ENCODE results near the gene ARHGEF25.
"Not testable (repeated sequence)": the region's sequence is repeated elsewhere in the genome, so short reads cannot be mapped to it uniquely, and the experiment has no call there.

Gene ARHGEF25

DNA sequence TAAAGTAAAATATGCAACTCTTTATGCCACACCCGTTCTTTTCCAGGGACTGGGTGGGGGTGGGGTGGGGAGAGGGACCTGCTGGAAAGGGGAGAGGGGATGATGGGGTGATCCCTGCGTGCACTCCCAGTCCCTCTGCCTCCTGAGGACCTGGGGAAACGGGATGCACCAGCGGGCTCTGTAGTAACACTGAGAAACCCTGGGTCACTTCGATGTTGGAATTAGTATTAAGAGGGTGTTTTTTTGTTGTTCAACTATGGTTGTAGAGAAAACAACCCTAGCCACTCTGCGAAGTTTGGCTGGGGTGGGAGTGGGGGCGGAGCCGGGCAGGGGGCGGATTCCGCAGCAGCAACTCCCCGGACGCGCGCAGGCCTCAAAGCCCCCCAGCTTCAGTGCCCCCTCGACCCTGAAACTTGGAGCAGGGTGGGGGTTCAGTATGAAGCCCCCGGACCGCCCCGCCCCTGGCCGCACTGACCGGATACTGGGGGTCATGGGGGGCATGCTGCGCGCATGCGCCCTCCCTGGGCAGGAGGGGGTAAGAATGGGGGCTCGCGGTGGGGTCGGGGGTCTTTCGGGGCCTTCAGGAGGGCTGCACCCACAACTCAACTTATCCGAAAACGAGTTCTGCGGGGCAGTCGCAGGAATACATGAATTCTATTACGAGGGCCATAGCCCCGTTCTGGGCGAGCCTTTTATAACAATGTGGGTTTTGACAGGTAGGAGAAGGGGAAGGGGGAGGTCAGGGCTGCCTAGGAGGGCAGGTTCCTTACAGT lies 1.3 kb upstream of the ARHGEF25 start:
- DNase-seq, result no peak

DNA sequence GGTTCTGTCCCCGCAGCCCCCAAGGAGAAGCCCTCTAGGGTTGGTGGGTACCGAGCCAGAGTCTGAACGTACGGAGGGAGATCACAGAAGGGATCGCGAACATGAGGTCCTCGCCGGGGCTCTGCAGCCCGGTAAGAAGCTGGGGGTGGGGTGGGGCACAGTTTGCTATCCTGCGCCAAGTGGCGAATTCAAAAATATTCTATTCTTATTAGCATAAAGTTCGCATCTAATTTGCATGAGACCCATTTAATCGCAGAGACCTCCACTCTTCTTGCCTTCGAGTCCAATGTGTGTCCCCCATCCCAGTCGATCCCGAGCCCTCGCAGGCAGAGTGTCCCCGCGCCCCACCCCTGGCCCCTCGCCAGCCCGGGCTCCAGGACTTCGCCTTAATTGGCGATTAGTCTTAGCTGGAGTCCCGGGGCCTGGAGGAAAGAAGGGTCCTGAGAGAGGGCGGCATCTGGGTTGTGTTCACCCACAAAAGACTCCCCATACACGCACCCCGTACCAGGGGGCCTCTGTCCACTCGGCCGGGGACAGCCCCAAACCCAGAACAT lies 604 bp upstream of the ARHGEF25 start:
- no peak for DNase-seq

DNA sequence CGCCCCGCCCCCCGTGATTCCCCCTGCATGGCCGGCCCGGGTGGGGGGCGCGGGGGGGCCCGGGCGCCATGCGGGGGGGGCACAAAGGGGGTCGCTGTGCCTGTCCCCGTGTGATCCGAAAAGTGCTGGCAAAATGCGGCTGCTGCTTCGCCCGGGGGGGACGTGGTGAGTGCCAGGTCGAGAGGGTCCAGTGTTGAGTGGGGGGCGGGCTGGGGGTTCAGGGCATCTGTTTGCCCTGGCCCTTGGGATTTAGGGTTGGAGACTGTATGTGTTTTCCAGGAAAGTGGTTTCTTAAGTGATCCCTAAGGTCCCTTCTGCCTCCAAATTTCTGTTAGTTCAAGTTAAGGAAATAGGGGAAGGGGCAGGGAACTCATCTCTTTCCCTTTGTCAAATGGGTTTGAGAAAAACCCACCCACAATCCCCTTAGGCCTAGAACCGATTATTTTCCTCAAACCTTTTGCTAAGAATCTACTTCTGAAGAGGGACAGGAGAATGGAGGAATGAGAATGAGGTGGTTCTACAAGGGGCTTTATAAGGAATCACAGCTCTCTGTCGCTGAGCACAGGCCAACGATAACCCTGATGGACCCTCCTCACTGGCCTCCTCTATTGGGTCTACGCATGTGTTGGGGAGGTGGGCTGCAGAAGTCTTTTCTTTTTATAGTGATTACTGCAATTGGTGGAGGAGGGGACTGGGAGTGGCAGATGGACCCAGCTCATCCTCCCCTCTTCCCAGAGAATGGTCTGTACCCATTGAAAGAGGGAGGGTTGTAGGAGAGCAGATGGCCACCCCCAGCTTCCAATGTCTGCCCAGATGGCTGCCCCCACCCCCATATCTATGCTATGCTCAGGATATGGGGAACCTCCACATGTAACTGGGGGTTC lies 834 bp downstream of the ARHGEF25 start:
- DNase-seq, result no peak

DNA sequence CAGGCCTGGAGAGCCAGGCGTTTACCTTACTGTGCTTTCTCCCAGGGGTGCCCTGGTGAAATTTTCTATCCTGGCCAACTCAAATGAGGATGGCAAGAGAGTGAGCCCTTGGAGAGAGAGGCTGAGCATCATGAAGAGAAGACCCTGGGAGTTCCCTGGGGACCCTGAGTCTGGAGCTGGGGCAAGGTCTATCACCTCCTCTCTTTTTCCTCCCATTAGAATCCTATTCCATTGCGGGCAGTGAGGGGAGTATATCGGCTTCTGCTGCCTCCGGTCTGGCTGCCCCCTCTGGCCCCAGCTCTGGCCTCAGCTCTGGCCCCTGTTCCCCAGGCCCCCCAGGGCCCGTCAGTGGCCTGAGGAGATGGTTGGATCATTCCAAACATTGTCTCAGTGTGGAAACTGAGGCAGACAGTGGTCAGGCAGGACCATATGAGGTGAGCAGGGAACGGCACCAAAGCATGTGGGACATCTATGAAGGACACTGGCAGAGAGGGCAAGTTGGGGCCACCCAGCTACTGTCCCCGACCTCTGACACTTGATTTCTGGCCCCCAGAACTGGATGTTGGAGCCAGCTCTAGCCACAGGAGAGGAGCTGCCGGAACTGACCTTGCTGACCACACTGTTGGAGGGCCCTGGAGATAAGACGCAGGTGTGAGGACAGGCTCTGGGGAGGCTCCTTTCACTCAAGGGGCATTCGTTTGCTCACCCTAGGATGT lies 1.6 kb downstream of the ARHGEF25 start:
- no peak for DNase-seq

DNA sequence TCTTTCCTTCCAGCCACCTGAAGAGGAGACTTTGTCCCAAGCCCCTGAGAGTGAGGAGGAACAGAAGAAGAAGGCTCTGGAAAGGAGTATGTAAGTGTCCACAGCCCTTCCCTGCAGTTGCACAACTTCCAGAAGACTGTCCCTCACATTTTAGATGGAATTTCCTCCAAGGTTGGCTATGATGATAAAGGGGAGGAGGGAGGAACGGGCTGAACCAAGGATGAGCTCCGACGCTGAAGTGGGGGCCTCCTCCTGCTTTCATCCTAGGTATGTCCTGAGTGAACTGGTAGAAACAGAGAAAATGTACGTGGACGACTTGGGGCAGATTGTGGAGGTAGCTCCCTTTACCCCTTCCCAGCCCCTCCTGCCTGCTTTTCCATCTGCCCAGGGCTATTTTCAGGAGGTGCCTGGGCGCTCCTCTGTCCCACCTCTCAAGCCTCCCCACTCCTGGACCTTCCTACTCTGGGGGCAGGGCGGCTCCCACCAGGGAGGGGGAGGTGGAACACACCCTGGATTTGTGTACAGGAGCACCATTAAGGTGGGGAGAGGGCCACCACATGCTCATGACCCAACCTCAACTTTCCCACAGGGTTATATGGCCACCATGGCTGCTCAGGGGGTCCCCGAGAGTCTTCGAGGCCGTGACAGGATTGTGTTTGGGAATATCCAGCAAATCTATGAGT lies 2.3 kb downstream of the ARHGEF25 start:
- DNase-seq, result no peak

DNA sequence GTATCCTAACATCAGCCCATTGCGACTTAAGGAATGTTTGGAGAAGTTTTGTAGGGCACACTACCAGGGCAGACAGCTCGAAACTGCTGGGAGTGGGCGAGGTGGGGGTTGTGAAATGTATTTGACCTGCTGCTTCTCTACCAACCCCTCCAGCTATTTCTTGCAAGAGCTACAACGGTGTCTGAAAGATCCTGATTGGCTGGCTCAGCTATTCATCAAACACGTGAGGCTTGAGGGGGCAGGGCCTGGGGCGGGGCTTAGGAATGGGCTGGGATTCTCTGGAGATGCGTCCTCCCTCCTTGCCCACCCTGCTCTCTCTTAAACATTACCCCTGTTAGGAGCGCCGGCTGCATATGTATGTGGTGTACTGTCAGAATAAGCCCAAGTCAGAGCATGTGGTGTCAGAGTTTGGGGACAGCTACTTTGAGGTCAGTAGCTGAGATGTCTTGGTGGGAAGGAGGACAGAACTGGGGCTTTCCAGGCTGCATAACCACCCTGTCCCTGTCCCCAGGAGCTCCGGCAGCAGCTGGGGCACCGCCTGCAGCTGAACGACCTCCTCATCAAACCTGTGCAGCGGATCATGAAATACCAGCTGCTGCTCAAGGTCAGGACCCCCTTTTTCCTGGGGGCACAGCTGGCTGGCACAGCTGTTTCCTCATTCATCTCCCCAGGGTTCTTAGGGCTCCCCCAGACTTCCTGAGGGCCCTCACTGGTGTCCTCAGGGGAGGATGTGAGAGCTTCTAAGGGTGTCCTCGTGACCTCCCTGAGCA lies 3.1 kb downstream of the ARHGEF25 start:
- no peak for DNase-seq

DNA sequence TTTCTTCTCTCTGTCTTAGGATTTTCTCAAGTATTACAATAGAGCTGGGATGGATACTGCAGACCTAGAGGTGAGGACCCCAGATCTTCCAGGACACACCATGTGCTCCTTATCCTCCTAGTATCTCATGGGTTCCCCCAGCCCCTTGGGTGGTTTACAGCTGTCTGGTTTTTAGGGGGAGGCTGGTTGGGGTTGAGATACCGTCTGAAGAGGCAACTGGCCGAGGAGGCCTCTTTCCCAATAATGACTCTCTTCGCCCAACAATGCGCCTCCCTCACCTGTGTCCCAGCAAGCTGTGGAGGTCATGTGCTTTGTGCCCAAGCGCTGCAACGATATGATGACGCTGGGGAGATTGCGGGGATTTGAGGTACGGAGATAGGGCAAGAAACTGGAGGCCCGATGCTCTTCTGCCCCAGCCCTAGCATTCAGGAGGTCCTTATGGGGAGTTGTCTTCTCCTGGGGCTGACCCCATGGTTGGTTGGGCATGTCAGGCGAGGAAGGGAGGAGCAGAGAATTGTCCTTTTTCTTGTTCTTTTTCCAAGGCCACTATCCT lies 3.8 kb downstream of the ARHGEF25 start:
- DNase-seq, result no peak

DNA sequence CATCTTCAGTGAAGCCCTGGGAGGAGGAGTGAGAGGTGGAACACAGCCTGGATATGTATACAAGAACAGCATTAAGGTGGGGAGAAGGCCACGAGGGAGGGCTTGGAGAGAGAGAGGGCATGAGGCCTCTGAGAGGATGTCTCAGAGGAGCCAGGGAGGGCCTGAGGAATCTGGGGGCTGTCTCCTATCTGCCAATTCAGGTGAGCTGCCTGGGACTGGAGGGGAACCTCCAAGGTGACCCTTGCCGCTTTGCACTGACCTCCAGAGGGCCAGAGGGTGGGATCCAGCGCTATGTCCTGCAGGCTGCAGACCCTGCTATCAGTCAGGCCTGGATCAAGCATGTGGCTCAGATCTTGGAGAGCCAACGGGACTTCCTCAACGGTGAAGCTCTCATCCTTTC lies 4.4 kb downstream of the ARHGEF25 start:
- DNase-seq, result no peak

DNA sequence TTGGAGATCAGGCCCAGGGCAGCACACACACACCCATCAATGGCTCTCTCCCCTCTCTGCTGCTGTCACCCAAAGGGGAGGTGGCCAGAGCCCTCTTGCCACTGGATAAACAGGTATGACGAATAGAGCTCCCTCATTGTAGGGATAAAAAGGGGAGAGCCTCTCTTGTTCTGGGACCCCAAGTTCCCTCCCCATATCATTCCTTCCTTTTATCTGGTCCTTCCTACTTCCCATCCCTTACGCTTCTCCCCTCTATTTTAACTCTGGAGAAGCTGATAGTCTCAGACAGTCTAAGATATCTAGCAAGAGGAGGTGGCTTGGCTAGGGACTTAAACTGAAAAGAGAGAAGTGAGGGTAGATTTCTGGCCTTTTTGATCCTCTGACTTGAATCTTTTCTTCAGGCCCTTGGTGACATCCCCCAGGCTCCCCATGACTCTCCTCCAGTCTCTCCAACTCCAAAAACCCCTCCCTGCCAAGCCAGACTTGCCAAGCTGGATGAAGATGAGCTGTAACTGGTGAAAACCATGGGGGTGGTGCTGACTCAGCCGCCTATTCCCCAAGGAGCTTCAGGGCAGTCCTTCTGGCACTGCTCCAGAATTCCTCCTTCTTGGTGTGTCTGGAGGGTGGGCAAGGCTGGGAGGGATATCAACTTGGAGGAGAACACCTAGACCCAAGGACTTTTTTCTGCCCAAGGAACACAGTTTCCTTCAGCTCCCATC lies 5.3 kb downstream of the ARHGEF25 start:
- DNase-seq, result no peak

DNA sequence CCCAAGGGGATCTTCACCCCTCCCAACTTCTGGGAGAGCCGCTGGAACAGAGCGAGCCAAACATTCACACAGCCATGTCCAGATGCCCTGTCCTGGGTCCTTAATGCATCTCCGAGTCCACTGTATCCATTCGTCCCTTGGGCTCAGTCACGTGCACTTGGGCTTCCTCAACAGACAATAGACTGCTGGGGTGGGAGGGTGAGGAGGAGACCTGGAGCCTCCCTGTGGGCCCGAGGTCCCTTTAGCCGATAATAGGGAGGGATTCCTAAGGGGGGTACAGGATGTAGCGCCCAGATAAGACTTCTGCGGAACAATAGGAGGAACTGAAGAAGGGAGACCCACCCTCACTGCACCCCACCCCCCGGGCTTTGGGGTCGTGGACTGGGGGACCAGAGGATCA lies 6.7 kb downstream of the ARHGEF25 start:
- no peak for DNase-seq

DNA sequence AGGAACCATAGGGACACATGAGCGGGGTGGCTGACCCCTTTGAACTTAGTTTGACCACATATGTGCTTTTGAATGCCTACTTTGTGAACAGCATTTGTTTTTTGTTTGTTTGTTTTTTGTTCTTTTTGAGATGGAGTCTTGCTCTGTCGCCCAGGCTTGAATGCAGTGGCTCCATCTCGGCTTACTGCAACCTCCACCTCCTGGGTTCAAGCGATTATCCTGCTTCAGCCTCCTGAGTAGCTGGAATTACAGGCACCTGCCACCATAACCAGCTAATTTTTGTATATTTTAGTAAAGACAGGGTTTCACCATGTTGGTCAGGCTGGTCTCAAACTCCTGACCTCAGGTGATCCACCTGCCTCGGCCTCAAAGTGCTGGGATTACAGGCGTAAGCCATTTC lies 7.2 kb downstream of the ARHGEF25 start:
- not testable (repeated sequence) for DNase-seq

DNA sequence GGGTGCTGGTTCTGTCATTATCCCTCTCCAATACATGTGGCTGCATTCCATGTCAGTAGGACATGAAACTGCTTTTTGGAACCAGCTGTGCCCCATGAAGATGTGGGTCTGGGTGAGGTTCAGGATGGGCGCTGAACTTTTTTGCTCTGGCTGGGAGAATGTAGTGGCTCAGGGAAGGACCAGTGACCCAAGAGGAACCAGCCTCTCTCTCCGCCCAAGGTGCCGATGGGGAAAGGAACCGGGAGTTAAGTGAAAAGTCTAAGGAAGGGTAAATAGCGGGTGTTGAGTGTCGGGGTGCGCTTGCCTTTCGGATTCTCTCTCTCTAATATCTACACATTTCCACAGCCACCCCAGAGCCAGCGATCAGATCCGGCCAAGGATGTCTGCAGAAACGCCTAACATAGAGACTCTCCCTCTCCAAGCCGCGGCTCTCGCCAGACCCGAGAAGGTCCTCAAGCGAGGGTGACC lies 7.8 kb downstream of the ARHGEF25 start:
- DNase-seq, result no peak

DNA sequence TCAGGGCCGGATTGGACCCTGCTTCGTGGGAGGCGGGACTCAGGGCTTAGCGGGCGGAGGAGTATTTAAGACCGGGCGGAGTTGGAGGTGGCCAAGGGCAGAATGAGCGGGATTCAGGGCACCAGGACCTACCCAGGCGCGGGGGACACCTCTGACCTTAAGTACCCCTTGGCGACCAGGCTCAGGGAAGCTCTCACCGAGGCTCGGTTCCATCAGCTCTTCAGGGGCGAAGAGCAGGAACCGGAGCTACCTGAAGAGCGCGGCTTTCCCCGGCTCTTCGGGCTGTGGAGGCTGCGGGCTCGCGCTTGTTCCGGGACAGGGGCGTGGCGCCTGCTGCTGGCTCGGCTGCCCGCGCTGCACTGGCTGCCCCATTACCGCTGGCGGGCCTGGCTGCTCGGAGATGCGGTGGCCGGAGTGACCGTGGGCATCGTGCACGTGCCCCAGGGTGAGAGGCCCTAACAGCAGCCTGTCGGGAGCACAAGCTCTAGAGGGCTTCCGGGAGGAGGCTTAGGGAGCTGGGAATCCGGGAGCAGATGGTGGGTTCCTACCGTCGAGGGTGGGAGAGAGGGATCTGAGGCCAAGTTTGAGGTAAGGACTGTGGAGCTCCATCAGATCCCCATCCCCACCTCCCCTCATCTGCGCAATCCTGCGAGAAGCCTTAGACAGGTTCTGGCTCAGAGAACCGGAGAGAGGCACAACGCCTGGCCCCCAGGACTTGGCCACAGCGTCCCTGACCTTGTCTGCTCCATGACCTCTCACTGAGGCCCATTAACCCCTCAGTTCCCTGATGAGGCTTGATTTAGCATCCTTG lies 8.4 kb downstream of the ARHGEF25 start:
- no peak for DNase-seq

DNA sequence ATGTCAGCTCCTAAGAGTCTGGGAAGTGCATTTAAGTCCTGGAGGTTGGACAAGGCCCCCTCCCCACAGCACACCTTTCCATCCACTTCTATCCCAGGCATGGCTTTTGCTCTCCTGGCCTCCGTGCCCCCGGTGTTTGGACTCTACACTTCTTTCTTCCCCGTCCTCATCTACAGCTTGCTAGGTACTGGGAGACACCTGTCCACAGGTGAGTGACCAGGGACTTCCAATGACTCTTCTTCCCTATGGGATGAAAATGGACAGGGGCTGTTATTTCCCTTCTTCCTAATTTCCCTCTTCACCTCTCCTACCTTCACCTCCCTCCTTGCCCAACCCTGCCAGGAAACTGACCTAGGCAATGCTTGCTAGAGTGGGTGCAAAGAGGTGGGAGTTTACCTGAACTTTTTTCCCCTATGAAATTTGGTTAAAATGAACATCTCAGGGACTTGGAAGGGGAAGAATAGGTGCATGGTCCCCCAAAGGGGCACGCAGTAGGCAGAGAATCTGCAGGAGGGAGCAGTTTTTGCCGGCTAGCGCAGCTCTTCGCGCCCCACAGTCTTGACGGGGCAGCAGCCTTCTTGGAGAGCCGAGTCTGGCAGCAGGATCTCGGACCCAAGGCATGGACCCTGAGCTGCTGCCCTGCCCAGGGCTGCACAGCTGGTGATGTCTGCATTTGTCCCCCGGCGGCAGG lies 9.2 kb downstream of the ARHGEF25 start:
- DNase-seq, result no peak

DNA sequence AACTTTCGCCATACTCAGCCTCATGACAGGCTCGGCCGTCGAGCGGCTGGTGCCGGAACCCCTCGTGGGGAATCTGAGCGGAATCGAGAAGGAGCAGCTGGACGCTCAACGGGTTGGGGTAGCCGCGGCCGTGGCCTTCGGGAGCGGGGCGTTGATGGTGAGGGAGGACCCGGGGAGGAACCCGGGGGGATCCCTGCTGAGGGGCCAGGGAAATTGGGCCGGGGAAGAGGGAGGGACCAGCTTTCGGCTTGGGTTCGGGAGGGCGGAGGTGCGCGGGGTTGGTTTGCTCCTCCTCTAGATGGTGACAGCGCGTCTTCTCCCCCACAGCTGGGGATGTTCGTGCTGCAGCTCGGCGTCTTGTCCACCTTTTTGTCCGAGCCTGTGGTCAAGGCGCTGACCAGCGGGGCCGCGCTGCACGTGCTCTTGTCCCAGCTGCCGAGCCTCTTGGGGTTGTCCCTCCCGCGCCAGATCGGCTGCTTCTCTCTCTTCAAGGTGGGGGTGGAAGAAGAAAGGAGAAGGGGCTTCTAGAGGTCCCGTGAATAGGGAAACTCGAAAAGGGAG lies 9.8 kb downstream of the ARHGEF25 start:
- no peak for DNase-seq

DNA sequence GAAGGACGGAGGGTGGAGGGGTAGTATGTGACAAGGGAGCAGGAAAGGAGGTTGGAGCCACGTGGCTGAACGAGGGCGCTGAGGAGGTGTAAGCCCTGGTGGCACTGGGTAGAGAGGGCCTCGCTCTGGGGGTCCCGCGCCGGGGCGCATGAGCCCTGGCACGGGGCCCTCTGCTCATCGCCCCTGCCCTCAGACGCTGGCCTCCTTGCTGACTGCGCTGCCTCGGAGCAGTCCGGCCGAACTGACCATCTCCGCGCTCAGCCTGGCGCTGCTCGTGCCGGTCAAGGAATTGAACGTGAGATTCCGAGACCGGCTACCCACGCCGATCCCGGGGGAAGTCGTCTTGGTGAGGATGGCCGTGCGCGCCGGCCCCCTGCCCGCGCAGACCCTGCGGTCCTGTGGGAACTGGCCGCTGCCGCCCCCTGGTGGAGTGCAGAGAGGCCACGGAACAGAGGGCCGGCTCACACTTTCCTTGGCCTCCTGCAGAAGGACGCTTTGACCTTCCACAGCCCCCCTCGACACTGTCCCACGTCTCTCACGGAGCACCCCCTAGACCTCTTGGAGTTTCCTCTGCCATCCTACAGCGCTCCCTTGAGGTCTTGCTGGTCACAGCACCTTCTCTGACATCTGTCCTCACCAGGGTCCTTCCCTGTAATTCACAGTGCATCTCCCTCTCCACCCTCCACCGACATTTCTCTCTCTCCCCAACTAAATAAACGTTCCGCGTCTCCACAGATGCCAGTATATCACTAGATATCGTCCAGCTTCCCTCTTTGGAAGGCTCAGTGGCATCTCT lies 10.5 kb downstream of the ARHGEF25 start:
- DNase-seq, result no peak

DNA sequence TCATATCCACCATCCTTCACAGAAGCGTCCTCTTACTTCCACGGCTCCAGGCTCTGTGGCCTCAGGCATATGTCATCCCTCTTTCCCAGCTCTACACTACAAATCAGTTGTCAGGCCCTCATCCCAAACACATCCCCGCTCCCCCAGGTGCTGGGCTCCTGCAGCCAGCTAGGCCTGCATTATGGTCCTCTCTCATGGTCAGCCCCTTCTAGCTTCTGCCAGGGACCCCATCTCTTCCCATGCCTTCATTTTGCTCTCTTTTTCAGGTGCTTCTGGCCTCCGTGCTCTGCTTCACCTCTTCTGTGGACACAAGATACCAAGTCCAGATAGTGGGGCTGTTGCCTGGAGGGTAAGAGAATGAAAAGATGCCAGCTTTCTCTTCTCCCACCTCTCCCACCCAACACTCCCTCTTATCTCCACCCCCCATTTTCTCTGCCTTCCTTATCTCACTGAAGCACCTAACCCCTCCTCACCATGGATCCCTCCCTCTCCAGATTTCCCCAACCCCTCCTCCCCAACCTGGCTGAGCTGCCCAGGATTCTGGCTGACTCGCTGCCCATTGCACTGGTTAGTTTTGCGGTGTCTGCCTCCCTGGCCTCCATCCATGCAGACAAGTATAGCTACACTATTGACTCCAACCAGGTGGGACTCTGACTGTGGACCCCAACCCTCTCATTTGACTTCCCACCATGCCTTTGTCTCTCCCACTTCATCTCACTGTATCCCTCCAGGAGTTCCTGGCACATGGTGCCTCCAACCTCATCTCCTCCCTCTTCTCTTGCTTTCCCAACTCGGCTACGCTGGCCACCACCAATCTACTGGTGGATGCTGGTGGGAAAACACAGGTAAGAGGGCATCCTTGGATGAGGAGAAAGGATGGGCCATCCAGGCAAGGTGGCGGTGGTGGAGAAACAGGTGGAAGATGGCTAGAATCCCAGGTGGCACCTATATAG lies 11.3 kb downstream of the ARHGEF25 start:
- no peak for DNase-seq
